NCI-H2107 treated with DMSO at 0.1 percent for 48 hours (cell line): Measurements from ENCODE around the gene PTGDR2.
"Not testable (repeated sequence)": the region's sequence is repeated elsewhere in the genome, so short reads cannot be mapped to it uniquely, and the experiment has no call there.

Experiments
- DNase-seq: peaks from one replicate; lab custom pipeline; 2025; ENCODE audit not compliant: unreplicated experiment; lab: John Stamatoyannopoulos, UW

The PTGDR2 gene

DNA sequence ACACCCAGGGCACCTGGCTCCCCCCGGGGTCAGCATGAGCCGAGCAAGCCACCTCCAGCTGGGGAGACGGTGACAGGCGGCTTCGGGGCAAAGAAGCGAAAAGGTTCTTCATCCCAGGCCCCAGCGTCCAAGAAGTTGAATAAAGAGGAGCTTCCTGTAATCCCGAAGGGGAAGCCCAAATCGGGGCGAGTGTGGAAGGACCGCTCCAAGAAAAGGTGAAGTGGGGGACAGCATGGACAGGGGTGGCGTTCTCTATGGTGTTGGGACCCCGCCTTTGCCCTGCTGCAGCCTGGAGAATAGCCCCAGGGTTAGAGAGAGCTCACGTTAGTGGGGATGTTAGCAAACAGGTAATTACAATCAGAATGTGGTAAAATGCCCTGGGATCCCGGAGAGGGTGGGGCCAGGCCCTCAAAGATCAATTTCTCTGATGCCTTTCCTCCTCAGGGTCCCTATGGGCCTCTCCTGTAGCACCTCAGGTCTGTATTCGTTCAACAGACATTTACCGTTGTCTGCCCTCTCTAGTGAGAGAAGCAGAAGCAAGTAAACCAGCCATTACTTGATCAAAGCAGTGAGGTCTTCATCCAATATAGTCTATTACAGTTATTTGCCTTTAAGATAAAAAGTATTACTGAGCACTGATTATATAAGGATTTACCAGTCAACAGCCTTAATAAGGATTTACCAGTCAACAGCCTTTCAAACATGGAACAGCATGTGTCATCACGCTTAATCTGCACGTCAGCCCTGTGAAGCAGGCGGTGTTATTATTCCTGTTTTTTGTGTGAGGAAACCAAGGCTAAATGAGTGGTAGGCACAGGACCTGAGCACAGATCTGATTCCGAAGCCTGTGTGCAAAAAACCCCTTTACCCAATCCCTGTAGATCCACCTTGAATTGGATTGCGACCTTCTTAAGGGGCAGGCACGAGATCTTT lies 12.8 kb downstream of the PTGDR2 start:
- no peak for DNase-seq

DNA sequence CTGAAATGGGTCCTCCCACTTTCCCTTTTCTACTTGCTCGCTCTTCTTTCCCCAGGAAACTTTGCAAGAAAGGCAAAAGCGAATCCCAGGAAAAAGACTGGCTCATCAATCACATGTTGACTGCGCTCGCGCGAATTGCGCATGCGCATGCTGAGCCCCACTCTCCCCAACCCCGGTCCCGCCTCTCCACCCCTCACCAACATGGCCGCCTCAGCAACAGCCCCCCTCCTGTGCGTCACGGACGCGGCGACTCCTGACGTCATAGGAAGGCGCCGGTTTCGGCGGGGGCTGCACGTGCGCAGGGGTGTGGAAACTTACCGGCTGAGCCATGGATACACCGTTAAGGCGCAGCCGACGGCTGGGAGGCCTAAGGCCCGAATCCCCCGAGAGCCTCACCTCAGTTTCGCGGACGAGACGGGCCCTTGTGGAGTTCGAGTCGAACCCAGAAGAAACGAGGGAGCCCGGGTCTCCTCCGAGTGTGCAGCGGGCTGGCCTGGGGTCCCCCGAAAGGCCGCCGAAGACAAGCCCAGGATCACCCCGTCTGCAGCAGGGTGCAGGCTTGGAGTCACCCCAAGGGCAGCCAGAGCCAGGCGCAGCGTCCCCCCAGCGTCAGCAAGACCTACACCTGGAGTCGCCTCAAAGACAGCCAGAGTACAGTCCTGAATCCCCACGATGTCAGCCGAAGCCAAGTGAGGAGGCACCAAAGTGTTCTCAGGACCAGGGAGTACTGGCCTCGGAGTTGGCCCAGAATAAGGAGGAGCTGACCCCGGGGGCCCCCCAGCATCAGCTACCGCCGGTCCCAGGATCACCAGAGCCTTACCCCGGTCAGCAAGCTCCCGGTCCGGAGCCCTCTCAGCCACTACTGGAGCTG lies 13.7 kb downstream of the PTGDR2 start, which contains the start of gene CCDC86:
TSS of gene CCDC86 (plus strand) at position 317 of the 871 bp plus-strand sequence. CDS start at position 329, 12 bp downstream.
- DNase-seq = peak; percentile 84

DNA sequence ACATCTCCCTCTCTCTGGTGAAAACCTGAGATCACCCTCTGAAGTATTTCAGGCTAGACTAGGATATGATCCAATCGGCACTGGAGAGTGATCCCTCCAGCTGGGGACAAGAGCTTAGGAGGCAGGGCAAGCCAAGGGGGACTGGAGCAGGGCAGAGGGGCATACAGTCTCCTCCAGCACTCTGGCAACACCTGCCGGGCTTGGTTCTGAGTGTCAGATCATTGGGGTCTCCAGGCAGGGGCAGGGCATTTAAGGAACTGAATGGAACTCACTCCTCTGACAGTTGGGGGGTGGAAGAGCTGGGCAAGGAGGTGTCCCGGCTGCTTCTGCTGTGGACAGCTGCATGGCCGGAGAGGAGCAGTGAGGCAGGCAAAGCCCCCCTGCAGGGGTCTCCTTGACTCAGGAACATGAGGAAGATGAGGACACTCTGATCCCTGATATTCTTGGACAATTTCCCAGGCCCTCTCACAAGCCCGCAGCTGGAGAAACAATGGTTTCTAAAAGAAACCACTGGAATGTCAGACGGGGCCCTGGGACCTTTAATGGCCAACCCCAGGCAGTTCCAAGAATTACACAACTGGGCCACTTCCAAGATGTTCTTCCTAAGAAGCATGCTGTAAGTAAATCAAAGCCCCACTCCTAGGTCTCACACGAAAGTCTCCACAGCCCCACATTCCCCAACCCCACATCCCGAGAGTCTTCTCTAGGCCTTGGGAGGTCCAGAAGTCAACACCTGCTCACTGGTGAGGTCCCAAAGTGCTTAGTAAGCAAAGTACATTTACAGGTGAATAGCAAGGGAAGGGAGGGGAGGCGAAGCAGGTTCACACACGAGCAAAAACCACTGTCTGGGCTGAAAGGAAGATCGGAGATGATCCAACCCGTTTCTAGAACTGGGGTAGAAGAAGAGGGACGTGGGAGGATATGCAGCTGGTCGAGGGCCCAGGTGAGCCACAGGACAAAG lies 15.0 kb downstream of the PTGDR2 start:
- no peak for DNase-seq

DNA sequence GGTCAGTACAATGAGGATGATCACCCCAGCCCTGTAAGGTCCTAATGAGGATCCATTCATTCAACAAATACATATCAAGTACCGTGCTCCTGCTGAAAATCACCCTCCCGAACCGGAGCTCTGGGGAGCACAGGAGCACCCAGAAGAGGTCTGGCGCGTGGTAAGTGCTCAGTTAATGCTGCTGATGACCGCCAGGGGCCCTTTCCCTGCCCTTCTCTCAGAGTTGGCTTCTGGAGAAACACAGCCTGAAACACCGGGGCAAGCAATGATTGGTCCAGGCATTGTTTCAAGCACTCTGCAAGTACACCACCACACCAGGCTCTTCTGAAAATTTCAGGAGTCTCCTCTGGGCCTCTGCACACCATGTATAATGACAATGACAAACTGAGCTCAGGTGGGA lies 17.6 kb downstream of the PTGDR2 start:
- no peak for DNase-seq

DNA sequence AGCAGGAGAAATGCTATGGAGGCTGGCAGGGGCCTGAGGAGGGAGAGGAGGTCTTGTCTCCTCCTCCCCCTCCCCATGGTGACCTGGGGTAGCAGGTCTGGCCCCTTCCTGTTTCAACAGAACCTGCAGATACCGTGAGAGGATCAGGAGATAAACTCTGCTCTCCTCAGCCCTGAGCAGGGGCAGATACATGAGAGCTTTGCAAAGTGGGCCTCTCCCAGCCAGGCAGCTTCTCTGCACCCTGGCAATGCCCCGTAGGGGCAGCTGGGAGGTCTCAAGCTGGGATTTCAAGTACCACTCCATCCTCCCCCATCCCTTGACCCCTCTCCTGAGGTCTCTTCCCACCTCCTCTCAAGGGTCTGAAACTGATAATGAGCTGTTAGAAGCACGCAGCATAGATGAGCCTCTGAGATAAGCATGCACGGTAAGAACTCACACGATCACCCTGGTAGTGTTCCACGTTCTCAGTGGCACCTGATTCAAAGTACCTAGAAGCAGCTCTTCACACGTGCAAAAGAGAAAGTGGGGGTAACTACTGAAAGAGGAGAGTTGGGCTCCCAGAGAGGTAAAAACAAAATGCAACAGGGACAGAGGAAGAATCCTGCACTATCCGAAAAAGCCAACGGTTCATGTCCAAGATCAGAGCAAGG lies 18.8 kb downstream of the PTGDR2 start:
- DNase-seq = no peak

DNA sequence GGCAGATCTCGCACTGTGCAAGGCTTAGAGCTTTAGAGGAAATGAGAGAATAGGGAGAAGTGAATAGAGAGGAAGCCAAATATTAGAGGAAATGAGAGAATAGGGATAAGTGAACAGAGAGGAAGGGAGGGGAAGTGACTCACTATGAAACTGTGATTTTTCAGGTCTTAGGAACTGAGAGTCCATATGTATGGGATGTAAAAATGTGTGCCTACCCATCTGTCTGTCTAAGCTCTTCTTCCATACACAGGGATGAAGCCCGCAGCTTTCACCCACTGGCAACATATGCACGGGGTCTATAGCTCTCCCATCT lies 20.3 kb downstream of the PTGDR2 start:
- DNase-seq = no peak

DNA sequence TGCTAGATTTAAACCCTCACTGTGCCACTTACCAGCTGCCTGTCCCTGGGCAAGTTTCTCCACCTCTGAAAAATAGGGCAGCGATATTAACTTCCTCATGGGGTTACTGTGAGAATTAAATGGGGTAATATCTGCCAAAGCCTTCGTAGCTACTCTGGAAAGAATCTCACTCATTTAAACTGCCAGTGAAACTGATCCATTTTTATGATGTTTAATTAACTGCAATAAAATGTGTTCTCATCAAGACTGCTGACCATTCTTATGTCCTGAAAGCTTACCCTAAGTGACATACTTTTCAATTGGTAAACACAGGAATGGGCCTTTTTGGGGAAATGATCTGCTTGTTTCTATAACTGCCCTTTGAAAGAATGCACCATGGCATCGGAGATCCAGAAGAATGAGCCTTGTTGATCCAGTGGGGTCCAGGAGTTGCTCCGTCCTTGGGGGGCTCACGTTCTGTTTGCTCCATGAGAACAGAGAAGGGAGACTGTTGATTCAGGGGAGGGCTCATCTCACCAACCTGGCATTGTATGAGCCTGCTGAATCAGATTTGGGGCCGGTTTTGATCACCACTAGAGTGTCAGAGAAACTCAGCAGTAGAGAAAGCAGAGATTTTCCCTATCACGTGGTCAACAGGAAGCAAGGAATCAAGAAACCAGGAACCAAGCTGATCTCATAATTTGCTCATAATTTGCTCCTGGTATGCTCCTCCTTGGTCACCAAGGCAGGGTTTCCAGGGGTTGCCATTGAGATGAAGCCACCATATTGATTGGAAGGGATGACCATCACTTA lies 20.8 kb downstream of the PTGDR2 start:
- no peak for DNase-seq

DNA sequence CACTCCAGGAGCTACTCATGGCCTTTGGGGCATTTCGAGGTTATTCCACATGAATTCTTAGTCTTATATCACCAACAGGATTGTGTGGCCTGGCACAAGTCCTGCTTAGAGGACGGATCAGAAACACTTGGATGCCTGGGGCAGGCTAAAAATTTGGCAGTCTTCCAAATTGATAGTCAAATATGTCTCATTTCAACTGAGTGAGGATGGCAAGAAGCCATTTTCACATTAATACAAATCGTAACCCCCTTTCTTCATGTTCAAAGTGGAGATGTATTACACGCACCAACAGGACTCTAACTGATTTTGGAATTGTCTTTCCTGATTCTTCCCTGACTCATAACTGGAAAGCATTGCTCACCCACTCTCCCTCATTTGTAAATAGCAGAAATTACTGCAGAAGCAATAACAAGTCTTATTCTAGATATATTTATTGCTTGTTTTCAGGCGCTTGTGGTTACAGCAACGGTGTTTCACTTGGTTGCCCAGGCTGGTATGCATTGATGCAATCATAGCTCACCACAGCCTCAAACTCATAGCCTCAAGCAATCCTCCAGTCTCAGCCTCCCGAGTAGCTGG lies 24.2 kb downstream of the PTGDR2 start:
- DNase-seq = no peak

DNA sequence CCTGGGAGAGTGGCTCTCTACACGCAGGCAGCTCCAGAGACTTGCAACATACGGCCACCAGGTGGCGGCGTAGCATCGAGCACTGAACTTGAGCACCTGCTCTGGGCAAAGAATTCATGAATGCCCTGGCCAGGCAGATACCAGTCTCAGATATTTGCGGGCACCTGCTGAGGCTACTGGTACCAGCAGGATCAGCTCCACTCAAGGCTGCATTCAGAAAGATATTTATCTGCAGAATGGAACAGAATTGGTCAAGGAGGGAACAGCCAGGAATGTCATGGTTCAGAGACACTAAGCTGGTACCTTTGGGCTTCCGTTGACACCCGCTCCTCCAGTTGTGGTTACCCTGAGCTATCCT lies 24.6 kb downstream of the PTGDR2 start:
- DNase-seq = peak; percentile 79

DNA sequence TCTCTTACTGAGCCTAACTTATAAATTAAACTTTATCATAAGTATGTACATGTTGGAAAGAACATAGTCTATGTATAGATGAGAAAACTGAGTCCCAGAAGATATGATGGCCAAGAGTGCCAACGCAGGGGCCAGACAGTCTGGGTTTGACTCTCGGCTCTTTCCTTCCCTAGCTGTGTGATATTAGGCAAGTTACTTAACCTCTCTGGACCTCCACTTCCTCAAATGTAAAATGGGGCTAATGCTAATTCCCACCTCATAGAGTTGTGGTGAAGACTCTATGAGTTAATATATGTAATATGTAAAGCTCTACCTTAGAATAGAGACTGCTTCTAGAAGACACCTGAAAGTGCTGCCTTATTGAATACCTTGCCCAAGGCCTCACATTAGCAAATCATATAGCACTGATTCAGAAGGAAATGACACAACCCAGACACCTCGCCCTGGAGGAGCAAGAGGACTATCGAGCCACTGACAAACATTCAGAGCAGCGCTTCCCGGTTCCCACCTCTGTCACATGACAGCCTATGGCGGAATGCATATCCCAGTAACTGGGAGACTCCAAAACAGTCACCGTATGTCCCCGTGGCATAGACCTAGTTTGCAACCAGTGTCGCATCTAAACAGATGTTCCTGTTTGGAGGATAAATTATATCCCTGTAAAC lies 25.1 kb downstream of the PTGDR2 start:
- no peak for DNase-seq

DNA sequence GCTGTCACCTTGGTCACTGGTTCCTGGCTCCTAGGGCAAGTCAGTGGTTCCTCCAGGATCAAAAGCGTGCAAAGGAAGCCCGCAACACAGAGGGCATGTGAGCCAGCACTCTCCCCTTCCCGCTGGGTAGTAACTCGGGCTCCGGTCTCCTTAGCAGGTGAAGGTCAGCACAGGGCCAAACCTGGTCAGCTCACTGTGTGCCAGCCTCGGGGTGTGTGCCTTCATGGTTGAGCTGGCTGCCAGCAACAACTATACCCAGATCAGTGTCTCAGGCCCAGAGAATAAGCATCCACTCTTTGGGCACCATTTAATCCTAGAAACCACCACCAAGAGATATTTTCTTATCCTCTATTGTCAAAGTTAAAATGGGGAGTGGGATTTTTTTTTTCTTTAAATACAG lies 30.0 kb downstream of the PTGDR2 start:
- DNase-seq = no peak

DNA sequence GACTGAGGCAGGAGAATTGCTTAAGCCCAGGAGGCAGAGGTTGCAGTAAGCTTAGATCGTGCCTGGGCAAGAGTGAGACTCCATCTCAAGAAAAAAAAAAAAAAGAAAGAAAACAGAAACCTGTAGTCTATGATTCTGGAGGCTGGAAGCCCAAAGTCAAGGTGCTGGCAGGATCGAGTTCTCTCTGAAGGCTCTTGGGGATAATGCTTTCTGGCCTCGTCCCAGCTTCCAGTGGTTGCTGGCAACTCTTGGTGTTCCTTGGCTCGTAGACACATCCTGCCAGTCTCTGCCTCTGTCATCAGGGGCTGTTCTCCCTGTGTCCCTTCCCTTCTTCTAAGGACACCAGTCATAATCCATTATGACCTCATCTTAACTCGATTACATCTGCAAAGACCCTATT lies 30.6 kb downstream of the PTGDR2 start:
- DNase-seq = no peak

DNA sequence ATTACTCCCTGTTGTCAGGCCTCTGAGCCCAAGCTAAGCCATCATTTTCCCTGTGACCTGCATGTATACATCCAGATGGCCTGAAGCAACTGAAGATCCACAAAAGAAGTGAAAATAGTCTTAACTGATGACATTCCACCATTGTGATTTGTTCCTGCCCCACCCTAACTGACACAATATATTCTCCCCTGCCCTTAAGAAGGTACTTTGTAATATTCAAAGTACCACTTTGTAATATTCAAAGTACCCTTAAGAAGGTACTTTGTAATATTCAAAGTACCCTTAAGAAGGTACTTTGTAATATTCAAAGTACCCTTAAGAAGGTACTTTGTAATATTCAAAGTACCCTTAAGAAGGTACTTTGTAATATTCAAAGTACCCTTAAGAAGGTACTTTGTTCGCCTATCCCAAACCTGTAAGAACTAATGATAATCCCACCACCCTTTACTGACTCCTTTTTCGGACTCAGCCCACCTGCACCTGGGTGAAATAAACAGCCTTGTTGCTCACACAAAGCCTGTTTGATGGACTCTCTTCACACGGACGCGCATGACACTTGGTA lies 31.9 kb downstream of the PTGDR2 start:
- not testable (repeated sequence) for DNase-seq

DNA sequence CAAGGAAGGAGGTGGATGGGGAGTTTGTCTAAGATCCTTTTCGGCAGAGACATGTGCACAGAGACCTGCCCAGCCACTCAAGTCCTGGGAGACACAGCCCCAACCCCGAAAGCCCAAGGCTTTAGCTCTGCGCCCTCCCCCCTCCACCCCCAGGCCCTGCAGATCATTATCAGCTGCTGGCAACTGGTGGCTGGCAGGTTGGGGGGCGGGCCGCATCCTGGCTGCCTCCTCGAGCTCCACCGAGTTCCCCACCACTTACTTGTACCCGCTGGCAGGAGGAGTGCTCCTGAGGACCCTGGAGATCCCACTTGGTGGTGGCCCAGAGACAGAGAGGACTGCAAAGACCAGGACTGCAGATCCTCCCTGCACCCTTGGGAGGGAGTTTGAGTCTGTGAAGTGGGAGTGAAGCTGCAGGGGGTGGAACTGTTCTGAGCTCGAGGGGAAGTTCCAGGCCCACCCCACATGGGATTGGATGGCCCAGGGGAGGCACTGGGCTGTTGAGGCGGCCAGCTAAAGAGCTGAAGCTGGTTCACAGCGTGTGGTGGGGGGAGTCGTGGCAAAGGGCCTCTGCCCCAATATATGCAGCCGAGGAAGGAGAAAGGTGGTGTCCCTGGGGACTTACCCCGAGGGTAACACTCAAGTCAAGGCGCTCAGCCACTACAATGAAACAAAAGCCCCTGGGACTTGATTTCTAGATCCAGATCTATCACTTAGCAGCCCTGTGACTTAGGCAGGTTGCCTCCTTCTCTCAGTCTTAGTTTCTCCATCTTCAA lies 33.7 kb downstream of the PTGDR2 start:
- DNase-seq = no peak

DNA sequence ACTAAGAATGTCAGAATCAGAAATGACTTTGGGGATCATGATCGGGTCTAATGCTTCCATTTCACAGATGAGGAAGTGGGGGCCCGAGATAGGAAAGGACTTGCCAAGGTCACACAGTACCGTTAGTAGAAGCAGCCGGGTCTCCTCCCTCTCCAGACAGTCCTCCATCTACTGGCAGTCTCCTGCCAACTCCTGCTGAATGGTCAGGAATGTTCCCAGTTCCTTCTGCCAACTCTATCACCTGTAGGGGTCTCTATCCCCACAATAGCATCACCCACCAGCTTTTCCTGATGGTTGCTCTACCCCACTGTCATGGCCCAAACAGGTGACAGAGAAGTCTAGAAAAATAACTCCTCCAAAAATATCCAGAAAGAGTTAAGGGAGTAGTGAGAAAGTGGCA lies 37.7 kb downstream of the PTGDR2 start:
- DNase-seq = no peak

DNA sequence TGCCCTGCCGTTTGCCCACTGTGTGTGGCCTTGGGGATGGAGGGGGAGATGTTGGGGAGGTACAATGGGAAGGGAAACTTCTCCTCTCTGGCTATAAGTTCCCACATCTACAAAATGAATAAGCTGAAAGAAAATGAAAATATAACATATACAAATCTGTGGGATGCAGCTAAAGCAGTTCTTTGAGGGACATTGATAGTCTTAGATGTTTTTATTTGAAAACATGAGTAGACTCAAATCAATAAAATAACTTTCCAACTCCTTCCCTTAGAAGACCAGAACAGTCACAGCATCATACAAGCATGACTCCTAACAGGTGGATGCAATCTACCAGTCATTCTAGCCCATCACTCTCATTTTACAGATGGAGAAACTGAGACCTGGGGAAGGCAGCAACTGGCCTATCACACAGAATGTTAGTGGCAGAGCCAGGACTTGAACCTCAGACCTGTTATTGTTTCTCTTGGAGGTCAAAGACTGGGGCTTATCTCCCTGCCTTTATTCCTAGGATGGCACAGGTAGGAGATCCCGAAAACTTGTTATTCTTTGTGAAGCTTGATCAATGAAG lies 39.1 kb downstream of the PTGDR2 start:
- no peak for DNase-seq

DNA sequence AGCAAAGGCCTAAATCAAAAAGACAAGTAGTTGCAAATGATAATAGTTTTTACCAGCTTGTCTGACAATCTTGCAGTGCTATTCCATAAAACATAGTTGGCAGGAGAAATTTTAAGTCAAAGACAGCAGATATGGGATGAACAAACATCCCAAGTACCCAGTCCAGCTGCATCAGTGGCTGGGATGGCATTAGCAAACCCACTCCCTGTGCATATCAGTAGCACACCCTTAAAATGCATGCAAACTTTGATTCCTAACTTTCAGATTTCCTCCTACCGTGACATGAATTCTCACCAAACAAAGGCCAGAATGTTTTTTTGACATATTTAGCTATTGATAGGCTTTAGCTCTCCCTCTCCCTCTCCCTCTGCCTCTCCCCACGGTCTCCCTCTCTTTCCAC lies 41.6 kb downstream of the PTGDR2 start:
- DNase-seq = no peak
